Epithelial cell of esophagus (primary cell): Measurements from ENCODE around the gene OOSP2.

Experiments
- DNase-seq: peaks from one replicate; pipeline ENCODE4 v3.0.0; 2010; ENCODE audit warnings: low read depth
- H3K4me3 ChIP-seq: 2 replicates; pipeline ENCODE4 v1.5.1; 2011; ENCODE audit warnings: mild to moderate bottlenecking, low read length, control low read depth
- TF ChIP-seq, protein P1 (sequence below): IDR thresholded peaks from 2 replicates; pipeline ENCODE4 v1.5.1; 2011; ENCODE audit warnings: low read depth, mild to moderate bottlenecking, low read length, control low read depth, inconsistent platforms; ENCODE audit not compliant: insufficient read depth; ENCODE audit errors: missing control alignments

OOSP2 gene, protein sequence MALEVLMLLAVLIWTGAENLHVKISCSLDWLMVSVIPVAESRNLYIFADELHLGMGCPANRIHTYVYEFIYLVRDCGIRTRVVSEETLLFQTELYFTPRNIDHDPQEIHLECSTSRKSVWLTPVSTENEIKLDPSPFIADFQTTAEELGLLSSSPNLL

DNA sequence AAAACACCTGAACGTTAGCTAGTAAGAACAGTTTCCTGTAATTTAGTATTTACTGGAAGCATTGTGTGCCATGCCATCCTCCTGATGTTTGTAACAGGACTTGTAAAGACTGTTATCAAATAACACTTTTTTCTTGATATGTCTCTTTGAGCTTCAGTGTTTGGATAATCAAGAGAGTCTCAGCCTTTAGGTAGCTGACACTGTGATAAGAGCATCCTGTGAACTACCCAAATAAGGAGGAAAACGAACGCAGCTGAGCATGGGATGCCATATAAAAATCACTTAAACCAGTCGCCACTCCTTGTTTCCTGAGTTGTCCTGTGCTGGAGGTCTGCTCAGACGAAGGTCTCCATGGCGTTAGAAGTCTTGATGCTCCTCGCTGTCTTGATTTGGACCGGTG, at the start of gene OOSP2:
Gene OOSP2 (plus strand): TSS at position 301 of the 400 bp plus-strand sequence. CDS start 51 bp downstream, at position 352.
- TF ChIP-seq, protein P1, sequence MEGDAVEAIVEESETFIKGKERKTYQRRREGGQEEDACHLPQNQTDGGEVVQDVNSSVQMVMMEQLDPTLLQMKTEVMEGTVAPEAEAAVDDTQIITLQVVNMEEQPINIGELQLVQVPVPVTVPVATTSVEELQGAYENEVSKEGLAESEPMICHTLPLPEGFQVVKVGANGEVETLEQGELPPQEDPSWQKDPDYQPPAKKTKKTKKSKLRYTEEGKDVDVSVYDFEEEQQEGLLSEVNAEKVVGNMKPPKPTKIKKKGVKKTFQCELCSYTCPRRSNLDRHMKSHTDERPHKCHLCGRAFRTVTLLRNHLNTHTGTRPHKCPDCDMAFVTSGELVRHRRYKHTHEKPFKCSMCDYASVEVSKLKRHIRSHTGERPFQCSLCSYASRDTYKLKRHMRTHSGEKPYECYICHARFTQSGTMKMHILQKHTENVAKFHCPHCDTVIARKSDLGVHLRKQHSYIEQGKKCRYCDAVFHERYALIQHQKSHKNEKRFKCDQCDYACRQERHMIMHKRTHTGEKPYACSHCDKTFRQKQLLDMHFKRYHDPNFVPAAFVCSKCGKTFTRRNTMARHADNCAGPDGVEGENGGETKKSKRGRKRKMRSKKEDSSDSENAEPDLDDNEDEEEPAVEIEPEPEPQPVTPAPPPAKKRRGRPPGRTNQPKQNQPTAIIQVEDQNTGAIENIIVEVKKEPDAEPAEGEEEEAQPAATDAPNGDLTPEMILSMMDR = no peak
- DNase-seq = no peak
- no peak within 1 kb of the TSS for H3K4me3 ChIP-seq

DNA sequence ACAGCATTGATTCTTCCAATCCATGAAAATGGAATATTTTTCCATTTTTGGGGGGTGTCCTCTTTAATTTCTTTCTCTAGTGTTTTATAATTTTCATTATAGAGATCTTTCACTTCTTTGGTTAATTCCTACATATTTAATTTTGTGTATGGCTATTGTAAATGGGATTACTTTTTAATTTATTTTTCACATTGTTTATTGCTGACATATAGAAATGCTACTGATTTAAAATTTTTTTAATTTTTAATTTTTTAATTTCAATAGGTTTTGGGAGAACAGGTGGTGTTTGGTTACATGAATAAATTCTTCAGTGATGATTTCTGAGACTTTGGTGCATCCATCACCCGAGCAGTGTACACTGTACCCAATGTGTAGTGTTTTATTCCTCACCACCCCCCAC, 49.8 kb upstream of the OOSP2 start:
- no peak for DNase-seq
- TF ChIP-seq, protein P1 = no peak
- H3K4me3 ChIP-seq = no peak overlapping the region

DNA sequence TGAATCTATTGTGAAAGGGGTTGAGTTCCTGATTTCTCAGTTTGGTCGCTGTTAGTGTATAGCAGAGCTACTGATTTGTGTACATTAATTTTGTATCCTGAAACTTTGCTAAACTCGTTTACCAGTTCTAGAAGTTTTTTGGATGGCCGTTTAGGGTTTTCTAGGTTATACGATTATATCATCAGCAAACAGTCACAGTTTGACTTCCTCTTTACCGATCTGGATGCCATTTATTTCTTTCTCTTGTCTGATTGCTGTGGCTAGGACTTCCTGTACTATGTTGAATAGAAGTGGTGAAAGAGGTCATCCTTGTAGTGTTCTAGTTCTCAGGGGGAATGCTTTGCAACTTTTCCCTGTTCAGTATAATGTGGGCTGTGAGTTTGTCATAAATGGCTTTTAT, 47.8 kb upstream of the OOSP2 start:
- TF ChIP-seq, protein P1 = no peak
- H3K4me3 ChIP-seq = no peak overlapping the region

DNA sequence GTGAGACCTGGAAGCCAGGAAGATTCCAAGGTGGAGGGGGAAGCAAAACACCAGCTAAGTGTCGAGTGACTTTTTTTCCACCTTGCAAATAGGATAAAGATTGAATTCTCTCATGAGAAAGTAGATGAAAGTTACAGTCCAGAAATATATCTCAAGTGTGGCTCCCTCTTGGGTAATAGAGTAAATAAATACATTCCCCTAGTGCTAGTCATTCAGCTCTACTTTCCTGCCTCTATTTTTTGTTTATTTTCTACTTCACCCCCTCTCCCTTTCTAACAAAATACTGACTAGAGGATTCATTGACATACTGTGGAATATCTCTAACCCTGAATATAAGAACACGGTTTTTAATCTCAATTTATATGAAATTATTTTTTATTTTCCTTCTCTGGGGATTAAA, 42.4 kb upstream of the OOSP2 start:
- DNase-seq = no peak
- TF ChIP-seq, protein P1 = no peak

More for the DNA sequence above, 47.8 kb upstream of the OOSP2 start:
- DNase-seq = no peak

DNA sequence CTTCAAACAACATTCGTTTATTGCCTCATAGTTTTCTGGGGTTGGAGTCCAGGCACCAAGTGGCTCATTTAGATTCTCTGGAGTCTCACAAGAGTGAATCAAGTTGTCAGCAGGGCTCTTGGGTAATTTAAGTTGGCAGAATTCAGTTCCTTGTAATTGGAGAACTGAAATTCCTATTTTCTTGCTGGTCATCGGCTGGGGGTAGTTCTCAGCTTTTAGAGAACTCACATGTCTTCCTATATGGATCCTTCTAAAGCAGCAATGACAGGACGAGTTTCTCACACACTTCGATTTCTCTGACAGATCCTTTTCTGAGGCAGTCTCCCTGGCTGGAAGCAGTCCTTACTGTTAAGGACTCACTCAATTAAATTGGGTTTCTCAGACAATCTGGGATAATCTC, 40.5 kb upstream of the OOSP2 start:
- TF ChIP-seq, protein P1 = no peak
- no peak for DNase-seq
- H3K4me3 ChIP-seq = no peak overlapping the region

More for the DNA sequence above, 42.4 kb upstream of the OOSP2 start:
- H3K4me3 ChIP-seq = no peak overlapping the region

DNA sequence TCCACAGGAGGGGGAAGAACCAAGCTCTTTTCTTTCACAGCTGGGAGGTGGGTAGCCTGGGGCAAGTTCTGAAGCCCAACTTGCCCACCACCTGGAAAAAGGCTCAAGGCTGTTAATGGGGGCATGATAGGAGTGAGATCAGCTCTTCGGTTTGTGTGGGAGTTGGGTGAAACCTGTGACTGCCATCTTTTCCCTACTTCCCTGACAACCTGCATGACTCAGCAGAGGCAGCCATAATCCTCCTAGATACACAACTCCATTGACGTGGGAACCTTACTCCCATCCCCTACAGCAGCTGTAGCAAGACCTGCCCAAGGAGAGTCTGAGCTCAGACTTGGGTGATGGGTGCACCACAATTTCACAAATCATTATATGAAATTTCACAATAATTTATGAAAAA, 36.5 kb upstream of the OOSP2 start:
- DNase-seq = no peak
- TF ChIP-seq, protein P1 = no peak
- H3K4me3 ChIP-seq = no peak overlapping the region

DNA sequence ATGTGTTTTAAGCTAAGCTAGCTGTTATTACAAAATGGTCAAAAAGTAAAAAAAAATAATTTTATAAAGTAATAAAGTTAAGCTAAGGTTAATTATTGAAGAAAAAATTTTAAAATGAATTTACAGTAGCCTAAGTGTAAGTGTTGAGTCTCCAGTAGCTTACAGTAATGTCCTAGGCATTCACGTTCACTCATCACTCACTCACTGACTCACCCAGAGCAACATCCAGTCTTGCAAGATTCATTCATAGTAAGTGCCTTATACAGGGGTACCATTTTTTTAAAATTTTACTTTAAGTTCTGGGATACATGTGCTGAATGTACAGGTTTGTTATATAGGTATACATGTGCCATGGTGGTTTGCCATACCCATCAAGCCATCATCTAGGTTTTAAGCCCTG, 34.8 kb upstream of the OOSP2 start:
- TF ChIP-seq, protein P1 = no peak
- H3K4me3 ChIP-seq = no peak overlapping the region
- DNase-seq = peak; percentile 86
